GM23338 (cell line): Measurements from ENCODE around the gene CCNG2. TPM values are rescaled to one million over a fixed set of nuclear protein-coding genes. Genes with fewer than 3 reads are reported as not detected.

ENCODE experiments used
- ATAC-seq: fragments of 200-7000 bp; cut with Tn5 transposase; 3 replicates; pipeline ENCODE4 v1.9.1; 2020
- DNase-seq: peaks from one replicate; pipeline ENCODE4 v3.0.0-alpha.2; 2015; ENCODE audit warnings: low spot score
- H2AFZ ChIP-seq: fragments of 200-600 bp; sonication (generic); 2 replicates; pipeline ENCODE4 v1.8.0; 2016; ENCODE audit warnings: antibody characterized with exemption, mild to moderate bottlenecking, moderate library complexity
- H3F3A ChIP-seq: fragments of 200-600 bp; sonication (generic); replicated peaks from 2 replicates; pipeline ENCODE4 v1.8.0; 2017; ENCODE audit warnings: antibody characterized with exemption, mixed run types, low read depth
- H3K27ac ChIP-seq: fragments of 200-600 bp; sonication (generic); 2 replicates; pipeline ENCODE4 v1.6.1; 2016; ENCODE audit warnings: low read depth
- H3K27me3 ChIP-seq: fragments of 200-600 bp; sonication (generic); 2 replicates; pipeline ENCODE4 v1.8.0; 2016; ENCODE audit warnings: mild to moderate bottlenecking, mixed run types, moderate library complexity; ENCODE audit not compliant: insufficient read depth
- H3K36me3 ChIP-seq: fragments of 200-600 bp; sonication (generic); 2 replicates; pipeline ENCODE4 v1.8.0; 2016; ENCODE audit warnings: mild to moderate bottlenecking; ENCODE audit not compliant: insufficient read depth
- H3K4me1 ChIP-seq: fragments of 200-600 bp; sonication (generic); 2 replicates; pipeline ENCODE4 v1.8.0; 2016; ENCODE audit warnings: mild to moderate bottlenecking, moderate library complexity; ENCODE audit not compliant: insufficient read depth
- H3K4me2 ChIP-seq: fragments of 200-600 bp; sonication (generic); 2 replicates; pipeline ENCODE4 v1.7.1; 2017; ENCODE audit warnings: mixed run types
- H3K4me3 ChIP-seq: fragments of 200-600 bp; sonication (generic); 2 replicates; pipeline ENCODE4 v1.6.1; 2016; ENCODE audit warnings: mixed run types
- H3K79me2 ChIP-seq: fragments of 200-600 bp; sonication (generic); replicated peaks from 2 replicates; pipeline ENCODE4 v1.8.0; 2017; ENCODE audit warnings: mild to moderate bottlenecking; ENCODE audit not compliant: insufficient read depth
- H3K9me2 ChIP-seq: fragments of 200-600 bp; sonication (generic); 2 replicates; pipeline ENCODE4 v1.8.0; 2017; ENCODE audit not compliant: insufficient read depth
- H4K20me1 ChIP-seq: fragments of 200-600 bp; sonication (generic); replicated peaks from 2 replicates; pipeline ENCODE4 v1.8.0; 2017; ENCODE audit warnings: mild to moderate bottlenecking; ENCODE audit not compliant: insufficient read depth
- H3K27ac Mint-ChIP-seq: 2 replicates; pipeline ENCODE4 v1.8.0; 2020; ENCODE audit warnings: inconsistent platforms, mild to moderate bottlenecking, moderate library complexity, mixed read lengths
- H3K27me3 Mint-ChIP-seq: 3 replicates; pipeline ENCODE4 v1.8.0; 2022; ENCODE audit warnings: low read depth, mild to moderate bottlenecking, moderate library complexity, mixed read lengths, inconsistent platforms; ENCODE audit not compliant: insufficient read depth, poor library complexity
- H3K36me3 Mint-ChIP-seq: 3 replicates; pipeline ENCODE4 v1.8.0; 2021; ENCODE audit warnings: low read depth, mild to moderate bottlenecking, inconsistent platforms, moderate library complexity, mixed read lengths
- H3K4me1 Mint-ChIP-seq: 3 replicates; pipeline ENCODE4 v1.8.0; 2020; ENCODE audit warnings: mild to moderate bottlenecking, inconsistent platforms, mixed read lengths
- H3K4me3 Mint-ChIP-seq: 3 replicates; pipeline ENCODE4 v1.8.0; 2021; ENCODE audit warnings: moderate library complexity, mild to moderate bottlenecking, inconsistent platforms, mixed read lengths
- H3K9me3 Mint-ChIP-seq: 3 replicates; pipeline ENCODE4 v1.8.0; 2020; ENCODE audit warnings: moderate library complexity, mild to moderate bottlenecking, inconsistent platforms, mixed read lengths
- CREB1 ChIP-seq: fragments of 250-450 bp; sonication (Bioruptor Pico); IDR thresholded peaks from 2 replicates; pipeline ENCODE4 v1.5.0; 2020; ENCODE audit warnings: low read depth, mild to moderate bottlenecking, moderate library complexity
- ETS1 ChIP-seq: IDR thresholded peaks from 2 replicates; pipeline ENCODE4 v1.6.1; 2016; ENCODE audit warnings: antibody characterized with exemption
- EZH2 ChIP-seq: fragments of 200-600 bp; sonication (generic); IDR thresholded peaks from one replicate; pipeline ENCODE4 v1.8.0; 2017; ENCODE audit warnings: antibody characterized with exemption, mild to moderate bottlenecking, low read depth; ENCODE audit not compliant: unreplicated experiment
- EZH2phosphoT487 ChIP-seq: fragments of 200-600 bp; sonication (generic); IDR thresholded peaks from one replicate; pipeline ENCODE4 v1.8.1; 2018; ENCODE audit warnings: antibody characterized with exemption; ENCODE audit not compliant: unreplicated experiment
- NANOG ChIP-seq: IDR thresholded peaks from 2 replicates; pipeline ENCODE4 v1.6.1; 2016; ENCODE audit warnings: antibody characterized with exemption, borderline replicate concordance
- POLR2AphosphoS5 ChIP-seq: IDR thresholded peaks from 2 replicates; pipeline ENCODE4 v1.6.1; 2016; ENCODE audit warnings: antibody characterized with exemption, low read depth
- STAT1 ChIP-seq: IDR thresholded peaks from one replicate; pipeline ENCODE4 v1.6.1; 2016; ENCODE audit warnings: antibody characterized with exemption; ENCODE audit not compliant: unreplicated experiment
- ZNF114 ChIP-seq: fragments of 250-450 bp; sonication (Bioruptor Pico); IDR thresholded peaks from 2 replicates; pipeline ENCODE4 v1.5.0; 2020; ENCODE audit warnings: mild to moderate bottlenecking, moderate library complexity
- ZNF462 ChIP-seq: fragments of 250-450 bp; sonication (Bioruptor Pico); IDR thresholded peaks from 2 replicates; pipeline ENCODE4 v1.5.0; 2020; ENCODE audit warnings: mild to moderate bottlenecking, moderate library complexity
- polyA plus RNA-seq: library from polyadenylated mRNA; unstranded; fragments of >200 nt; fragmentation: Nextera tagmentation; extraction: Ambion mirVana; gene quantifications from 2 replicates; pipeline ENCODE4 v1.2.1, GENCODE V29; 2016
- total RNA-seq: library from RNA; depleted of rRNA; stranded (reverse); fragments of >200 nt; shearing (Covaris generic); gene quantifications from 2 replicates; pipeline ENCODE4 v1.2.3, GENCODE V29; 2014

CCNG2 gene
- total and polyA plus RNA-seq, 2 experiments from 2014 or later, result 7.1 to 16.5 TPM

- Histone ChIP-seq H3K27ac (no peak overlapping the region), H3K36me3 (no peaks in the 10 kb centered on the region), H3K4me1 (no peaks in the 10 kb centered on the region), H3K9me2 (no peaks in the 10 kb centered on the region), H3K27me3 (no peaks in the 10 kb centered on the region), H3K79me2 (no peaks in the 10 kb centered on the region), H3F3A (no peaks in the 10 kb centered on the region), H3K4me2 (no peak overlapping the region), H4K20me1 (no peaks in the 10 kb centered on the region), H2AFZ (no peak overlapping the region), H3K4me3 (no peak overlapping the region)
- DNase-seq (no peak), ATAC-seq (no peak)
- Mint-ChIP-seq H3K9me3 (no peaks in the 10 kb centered on the region), H3K27me3 (peaks cover 3% of the 10 kb centered on the region), H3K36me3 (no peaks in the 10 kb centered on the region), H3K4me3 (no peak overlapping the region), H3K4me1 (no peaks in the 10 kb centered on the region; the same call in 2 of the 3 replicates), H3K27ac (no peak overlapping the region)
- no peak for TF ChIP-seq ETS1
- no peak for TF ChIP-seq EZH2
- TF ChIP-seq CREB1 (CRISPR knock-in tag), result no peak
- no peak for TF ChIP-seq EZH2phosphoT487
- TF ChIP-seq POLR2AphosphoS5, result no peak
Observed at GRCh38 chr4:77185686-77186085, 28.7 kb downstream of the CCNG2 start.

DNA sequence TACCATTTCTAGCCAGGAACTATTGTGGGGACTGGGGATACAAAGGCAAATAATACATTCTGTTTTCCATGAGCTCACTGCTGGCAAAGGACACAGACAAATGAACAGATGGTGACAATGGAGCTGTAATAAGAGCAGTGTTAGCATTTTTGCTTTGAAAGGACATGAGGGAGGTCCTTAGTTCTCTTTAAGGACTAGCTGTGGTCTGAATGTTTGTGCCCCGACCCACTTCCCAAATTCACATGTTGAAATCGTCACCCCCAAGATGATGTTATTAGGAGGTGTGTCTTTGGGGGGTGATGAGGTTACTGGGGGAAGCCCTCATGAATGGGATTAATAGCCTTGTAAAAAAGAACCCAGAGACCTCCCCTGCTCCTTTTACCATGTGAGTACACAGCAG is 30.3 kb downstream of the CCNG2 start:
- ATAC-seq (no peak), DNase-seq (no peak)
- peaks cover 3% of the 10 kb centered on the region for H3K27me3 Mint-ChIP-seq
- no peaks in the 10 kb centered on the region for H3K4me1 ChIP-seq
- H3K4me3 ChIP-seq, result no peak overlapping the region
- no peak overlapping the region for H3K4me2 ChIP-seq
- no peak overlapping the region for H3K4me3 Mint-ChIP-seq
- no peaks in the 10 kb centered on the region; the same call in 2 of the 3 replicates for H3K4me1 Mint-ChIP-seq
- H2AFZ ChIP-seq, result no peak overlapping the region
- H3K27me3 ChIP-seq, result no peaks in the 10 kb centered on the region
- no peaks in the 10 kb centered on the region for H4K20me1 ChIP-seq
- no peaks in the 10 kb centered on the region for H3K36me3 ChIP-seq
- H3F3A ChIP-seq, result no peaks in the 10 kb centered on the region
- no peak overlapping the region for H3K27ac ChIP-seq
- TF ChIP-seq STAT1, result no peak
- TF ChIP-seq EZH2phosphoT487, result no peak
- no peak for TF ChIP-seq ZNF462 (CRISPR knock-in tag)
- TF ChIP-seq NANOG, result no peak
- no peak for TF ChIP-seq ZNF114
- TF ChIP-seq POLR2AphosphoS5, result no peak
- no peak for TF ChIP-seq EZH2
- TF ChIP-seq ETS1, result no peak
- TF ChIP-seq CREB1 (CRISPR knock-in tag), result no peak
- H3K9me3 Mint-ChIP-seq, result no peaks in the 10 kb centered on the region
- H3K79me2 ChIP-seq, result no peaks in the 10 kb centered on the region
- H3K9me2 ChIP-seq, result no peaks in the 10 kb centered on the region
- H3K36me3 Mint-ChIP-seq, result no peaks in the 10 kb centered on the region
- no peak overlapping the region for H3K27ac Mint-ChIP-seq
